Karpas-422 (cell line): ENCODE measurements around the gene FBXL17. TPM values are rescaled to one million over a fixed set of nuclear protein-coding genes. Genes with fewer than 3 reads are reported as not detected.

Experiments
- DNase-seq: peaks from one replicate; pipeline ENCODE4 v3.0.0-alpha.2; 2015
- H2AFZ ChIP-seq: fragments of 200-600 bp; sonication (generic); 2 replicates; pipeline ENCODE4 v1.6.1; 2014; ENCODE audit warnings: antibody characterized with exemption, low read length, mixed read lengths
- H3K27ac ChIP-seq: fragments of 200-600 bp; sonication (generic); 2 replicates; pipeline ENCODE4 v1.5.1; 2014; ENCODE audit warnings: mild to moderate bottlenecking, low read length, moderate library complexity
- H3K27me3 ChIP-seq: fragments of 200-600 bp; sonication (generic); 2 replicates; pipeline ENCODE4 v1.6.1; 2014; ENCODE audit warnings: low read length, mixed read lengths
- H3K36me3 ChIP-seq: fragments of 200-600 bp; sonication (generic); 2 replicates; pipeline ENCODE4 v1.6.1; 2014; ENCODE audit warnings: low read length, mixed read lengths; ENCODE audit not compliant: insufficient read depth
- H3K4me1 ChIP-seq: fragments of 200-600 bp; sonication (generic); 2 replicates; pipeline ENCODE4 v1.6.1; 2014; ENCODE audit warnings: mild to moderate bottlenecking, low read length, mixed read lengths
- H3K4me2 ChIP-seq: fragments of 200-600 bp; sonication (generic); 2 replicates; pipeline ENCODE4 v1.6.1; 2014; ENCODE audit warnings: low read length, low read depth, mild to moderate bottlenecking; ENCODE audit not compliant: poor library complexity, severe bottlenecking
- H3K4me3 ChIP-seq: fragments of 200-600 bp; sonication (generic); 2 replicates; pipeline ENCODE4 v1.5.1; 2014; ENCODE audit warnings: mild to moderate bottlenecking, antibody characterized with exemption, low read length, mixed read lengths
- H3K79me2 ChIP-seq: fragments of 200-600 bp; sonication (generic); 2 replicates; pipeline ENCODE4 v1.6.1; 2014; ENCODE audit warnings: mild to moderate bottlenecking, low read length, mixed read lengths
- H3K9ac ChIP-seq: fragments of 200-600 bp; sonication (generic); 2 replicates; pipeline ENCODE4 v1.6.0; 2014; ENCODE audit warnings: low read length
- H3K9me2 ChIP-seq: fragments of 200-600 bp; sonication (generic), shearing (Covaris generic); replicated peaks from 2 replicates; pipeline ENCODE4 v1.6.0; 2014; ENCODE audit warnings: mild to moderate bottlenecking, low read length, moderate library complexity; ENCODE audit not compliant: insufficient read depth
- H3K9me3 ChIP-seq: fragments of 300-700, 200-600 bp; sonication (generic); 2 replicates; pipeline ENCODE4 v1.6.1; 2014; ENCODE audit warnings: low read length, mixed read lengths
- H4K20me1 ChIP-seq: fragments of 200-600 bp; sonication (generic); 2 replicates; pipeline ENCODE4 v1.6.1; 2014; ENCODE audit warnings: mild to moderate bottlenecking, antibody characterized with exemption, low read length, low read depth; ENCODE audit not compliant: insufficient read depth
- total RNA-seq: library from RNA; depleted of rRNA; stranded (reverse); fragments of >200 nt; shearing (Covaris generic); gene quantifications from 2 replicates; pipeline ENCODE4 v1.2.3, GENCODE V29; 2014; ENCODE audit warnings: low replicate concordance

FBXL17 gene
- total RNA-seq, 1 experiment from 2014 or later, result 26.9 TPM

GRCh38 chr5:107913494-107913893 is 468.4 kb downstream of the FBXL17 start:
- no peak overlapping the region for H3K4me2 ChIP-seq
- no peak for DNase-seq
- no peak overlapping the region for H2AFZ ChIP-seq
- H3K4me1 ChIP-seq, result no peaks in the 10 kb centered on the region
- no peaks in the 10 kb centered on the region for H3K27me3 ChIP-seq
- no peak overlapping the region for H3K27ac ChIP-seq
- H3K4me3 ChIP-seq, result no peak overlapping the region
- H3K9ac ChIP-seq, result no peak overlapping the region
- H3K36me3 ChIP-seq, result no peaks in the 10 kb centered on the region
- no peaks in the 10 kb centered on the region for H3K9me3 ChIP-seq
- H4K20me1 ChIP-seq, result no peaks in the 10 kb centered on the region
- no peaks in the 10 kb centered on the region for H3K9me2 ChIP-seq
- H3K79me2 ChIP-seq, result no peaks in the 10 kb centered on the region

GRCh38 chr5:107900721-107901120 is 481.2 kb downstream of the FBXL17 start:
- no peak for DNase-seq
- Histone ChIP-seq H3K4me3 (no peak overlapping the region), H3K27me3 (no peaks in the 10 kb centered on the region), H4K20me1 (no peaks in the 10 kb centered on the region), H3K4me2 (no peak overlapping the region), H3K9me2 (no peaks in the 10 kb centered on the region), H3K79me2 (no peaks in the 10 kb centered on the region), H3K36me3 (no peaks in the 10 kb centered on the region), H3K9ac (no peak overlapping the region), H3K27ac (no peak overlapping the region), H2AFZ (no peak overlapping the region), H3K9me3 (no peaks in the 10 kb centered on the region), H3K4me1 (no peaks in the 10 kb centered on the region)

GRCh38 chr5:107894361-107894760 is 487.5 kb downstream of the FBXL17 start:
- DNase-seq, result no peak
- H3K4me1 ChIP-seq, result no peaks in the 10 kb centered on the region
- no peak overlapping the region for H2AFZ ChIP-seq
- H3K27ac ChIP-seq, result no peak overlapping the region
- no peaks in the 10 kb centered on the region for H3K9me3 ChIP-seq
- no peaks in the 10 kb centered on the region for H3K79me2 ChIP-seq
- no peak overlapping the region for H3K9ac ChIP-seq
- H3K4me3 ChIP-seq, result no peak overlapping the region
- no peaks in the 10 kb centered on the region for H3K36me3 ChIP-seq
- no peak overlapping the region for H3K4me2 ChIP-seq
- H3K9me2 ChIP-seq, result no peaks in the 10 kb centered on the region
- H4K20me1 ChIP-seq, result no peaks in the 10 kb centered on the region
- no peaks in the 10 kb centered on the region for H3K27me3 ChIP-seq

GRCh38 chr5:107893642-107894041 is 488.3 kb downstream of the FBXL17 start:
- Histone ChIP-seq H3K9me2 (no peaks in the 10 kb centered on the region), H3K36me3 (no peaks in the 10 kb centered on the region), H3K9ac (no peak overlapping the region), H3K4me1 (no peaks in the 10 kb centered on the region), H3K27me3 (no peaks in the 10 kb centered on the region), H3K4me3 (no peak overlapping the region), H2AFZ (no peak overlapping the region), H3K4me2 (no peak overlapping the region), H3K27ac (no peak overlapping the region), H4K20me1 (no peaks in the 10 kb centered on the region), H3K79me2 (no peaks in the 10 kb centered on the region), H3K9me3 (no peaks in the 10 kb centered on the region)
- no peak for DNase-seq

- no peaks in the 10 kb centered on the region for H3K9me2 ChIP-seq
- no peaks in the 10 kb centered on the region for H4K20me1 ChIP-seq
- H3K79me2 ChIP-seq, result no peaks in the 10 kb centered on the region
- no peak overlapping the region for H3K4me2 ChIP-seq
- no peaks in the 10 kb centered on the region for H3K36me3 ChIP-seq
- no peak overlapping the region for H2AFZ ChIP-seq
- no peak overlapping the region for H3K4me3 ChIP-seq
- no peaks in the 10 kb centered on the region for H3K4me1 ChIP-seq
- no peaks in the 10 kb centered on the region for H3K9me3 ChIP-seq
- DNase-seq, result no peak
- no peak overlapping the region for H3K27ac ChIP-seq
- H3K9ac ChIP-seq, result no peak overlapping the region
- H3K27me3 ChIP-seq, result no peaks in the 10 kb centered on the region
These were observed 492.5 kb downstream of the FBXL17 start for GRCh38 chr5:107889387-107889786.

GRCh38 chr5:107888541-107888940 is 493.4 kb downstream of the FBXL17 start:
- H4K20me1 ChIP-seq, result no peaks in the 10 kb centered on the region

GRCh38 chr5:107887166-107887943 is 494.5 kb downstream of the FBXL17 start:
- no peaks in the 10 kb centered on the region for H3K27me3 ChIP-seq
- H4K20me1 ChIP-seq, result no peaks in the 10 kb centered on the region
- no peaks in the 10 kb centered on the region for H3K9me2 ChIP-seq
- no peaks in the 10 kb centered on the region for H3K36me3 ChIP-seq
- H3K4me3 ChIP-seq, result no peak overlapping the region
- H3K9ac ChIP-seq, result no peak overlapping the region
- no peaks in the 10 kb centered on the region for H3K9me3 ChIP-seq
- DNase-seq, result no peak
- H3K79me2 ChIP-seq, result no peaks in the 10 kb centered on the region
- no peak overlapping the region for H3K4me2 ChIP-seq
- no peaks in the 10 kb centered on the region for H3K4me1 ChIP-seq
- H2AFZ ChIP-seq, result no peak overlapping the region
- H3K27ac ChIP-seq, result no peak overlapping the region

More at GRCh38 chr5:107888541-107888940, 493.4 kb downstream of the FBXL17 start:
- Histone ChIP-seq H3K4me2 (no peak overlapping the region), H3K9me3 (no peaks in the 10 kb centered on the region), H3K27ac (no peak overlapping the region), H3K36me3 (no peaks in the 10 kb centered on the region), H3K4me3 (no peak overlapping the region), H3K27me3 (no peaks in the 10 kb centered on the region), H3K4me1 (no peaks in the 10 kb centered on the region), H3K9me2 (no peaks in the 10 kb centered on the region), H3K79me2 (no peaks in the 10 kb centered on the region), H2AFZ (no peak overlapping the region), H3K9ac (no peak overlapping the region)
- DNase-seq, result no peak

GRCh38 chr5:107885601-107886000 is 496.3 kb downstream of the FBXL17 start:
- DNase-seq, result no peak
- no peaks in the 10 kb centered on the region for H3K79me2 ChIP-seq
- no peaks in the 10 kb centered on the region for H4K20me1 ChIP-seq
- no peak overlapping the region for H2AFZ ChIP-seq
- H3K36me3 ChIP-seq, result no peaks in the 10 kb centered on the region
- H3K9me3 ChIP-seq, result no peaks in the 10 kb centered on the region
- no peak overlapping the region for H3K4me2 ChIP-seq
- H3K4me3 ChIP-seq, result no peak overlapping the region
- H3K4me1 ChIP-seq, result no peaks in the 10 kb centered on the region
- no peaks in the 10 kb centered on the region for H3K27me3 ChIP-seq
- H3K9me2 ChIP-seq, result no peaks in the 10 kb centered on the region
- H3K9ac ChIP-seq, result no peak overlapping the region
- H3K27ac ChIP-seq, result no peak overlapping the region
